ENCODE measurements around the gene SHROOM3. TPM values are rescaled to one million over a fixed set of nuclear protein-coding genes. Genes with fewer than 3 reads are reported as not detected.

SHROOM3 gene
- total RNA-seq, 1 experiment from 2014 or later, result 27.6 TPM

- Histone ChIP-seq H3K23ac (ENCODE audit: insufficient read length, low read depth, low read length) (no peak overlapping the region), H4K91ac (ENCODE audit: insufficient read length, low read depth, low read length) (no peak overlapping the region), H3K4me2 (ENCODE audit: insufficient read depth, insufficient read length, low read length) (no peak overlapping the region), H4K5ac (ENCODE audit: insufficient read length, low read depth, low read length) (no peak overlapping the region), H3K23me2 (ENCODE audit: insufficient read length, low read depth, low read length, poor library complexity, severe bottlenecking) (no peaks in the 10 kb centered on the region), H3K4ac (ENCODE audit: low read depth, low read length) (no peak overlapping the region), H3K27ac (ENCODE audit: insufficient read length, low read depth, low read length) (no peak overlapping the region), H2AK5ac (ENCODE audit: insufficient read length, low read length) (no peak overlapping the region), H2AFZ (ENCODE audit: low read length) (no peak overlapping the region), H3K79me2 (ENCODE audit: insufficient read depth, low read length) (no peaks in the 10 kb centered on the region), H4K20me1 (ENCODE audit: control insufficient read depth, insufficient read depth, insufficient read length) (no peaks in the 10 kb centered on the region), H3K18ac (ENCODE audit: insufficient read length, low read depth, low read length) (no peak overlapping the region), H3K9me3 (ENCODE audit: control insufficient read depth, low read depth, low read length) (no peaks in the 10 kb centered on the region), H3K9ac (ENCODE audit: extremely low read depth, insufficient read length, low read length) (no peak overlapping the region), H2BK5ac (ENCODE audit: insufficient read length, low read length) (no peak overlapping the region), H3T11ph (ENCODE audit: low read length) (no peak overlapping the region), H3K79me1 (ENCODE audit: insufficient read depth, low read depth, low read length, poor library complexity, severe bottlenecking) (no peaks in the 10 kb centered on the region), H2BK12ac (ENCODE audit: insufficient read length, low read depth, low read length) (no peak overlapping the region), H2BK20ac (ENCODE audit: low read depth, low read length, poor library complexity, severe bottlenecking) (no peak overlapping the region), H3K14ac (ENCODE audit: insufficient read depth, low read length) (no peak overlapping the region), H2BK120ac (ENCODE audit: low read depth, low read length, poor library complexity, severe bottlenecking) (no peak overlapping the region), H3K27me3 (ENCODE audit: insufficient read depth, low read length) (no peaks in the 10 kb centered on the region), H4K8ac (replicated peaks; ENCODE audit: insufficient read length, low read depth, low read length) (no peak overlapping the region), H3K4me1 (ENCODE audit: insufficient read depth, low read length) (no peaks in the 10 kb centered on the region; the same call in 1 of the 2 replicates), H3K56ac (ENCODE audit: insufficient read length, low read depth, low read length) (no peak overlapping the region), H2BK15ac (ENCODE audit: low read depth, low read length) (no peak overlapping the region)
- Mint-ChIP-seq H3K27ac (no peak overlapping the region), H3K36me3 (ENCODE audit: insufficient read depth in 1 of 3, low read depth in 3 of 3) (peaks cover 6 to 20% (median 7%) of the 10 kb centered on the region in 3 experiments; a peak in 5 of 7 replicates), H3K4me3 (no peak overlapping the region), H3K9me3 (peaks cover 10 to 11% of the 10 kb centered on the region in 2 experiments; a peak in 4 of 5 replicates), H3K4me1 (peaks cover 21 to 23% of the 10 kb centered on the region in 2 experiments), H3K27me3 (ENCODE audit: low read depth) (no peaks in the 10 kb centered on the region)
- DNase-seq, result no peak
- no peak for TF ChIP-seq CTCF (conservative IDR thresholded peaks at IDR 0.05)
- WGBS (ENCODE audit: extremely low coverage, insufficient read length, low lambda C conversion rate), result no CpG with 5 or more reads among the region's 10 CpGs
Observed at GRCh38 chr4:76554630-76555029, 119.6 kb downstream of the SHROOM3 start.
